Mesodermal cell (in vitro differentiated cells): ENCODE data around the gene CYP4Z1. TPM values are rescaled to one million over a fixed set of nuclear protein-coding genes. Genes with fewer than 3 reads are reported as not detected.
A peak's percentile ranks its signal among the peaks of the same experiment; 100 is the strongest.
"Not testable (repeated sequence)": the region's sequence is repeated elsewhere in the genome, so short reads cannot be mapped to it uniquely, and the experiment has no call there.

Experiments used
- H3K27ac ChIP-seq: 2 replicates; pipeline ENCODE4 v1.7.0; 2013; ENCODE audit warnings: mild to moderate bottlenecking, low read depth, low read length, moderate library complexity; ENCODE audit not compliant: severe bottlenecking
- H3K36me3 ChIP-seq: 2 replicates; pipeline ENCODE4 v1.7.1; 2013; ENCODE audit warnings: mild to moderate bottlenecking, low read length, moderate library complexity; ENCODE audit not compliant: control insufficient read depth, insufficient read depth
- H3K4me1 ChIP-seq: one replicate; pipeline ENCODE4 v1.7.1; 2013; ENCODE audit warnings: mild to moderate bottlenecking, low read length; ENCODE audit not compliant: insufficient read depth, control insufficient read depth, poor library complexity, severe bottlenecking
- H3K4me3 ChIP-seq: 2 replicates; pipeline ENCODE4 v1.7.0; 2013; ENCODE audit warnings: low read length, control low read depth, mild to moderate bottlenecking; ENCODE audit not compliant: insufficient read depth, poor library complexity, severe bottlenecking; ENCODE audit errors: extremely low read depth
- H3K9me3 ChIP-seq: 2 replicates; pipeline ENCODE4 v1.7.1; 2013; ENCODE audit warnings: mild to moderate bottlenecking, low read length, moderate library complexity; ENCODE audit not compliant: control insufficient read depth
- WGBS, 2 experiments: methylation state at CpG; one replicate each; pipeline ENCODE4 v1.1.5; 2013; ENCODE audit warnings: missing lambda C conversion rate in 2 of 2; ENCODE audit not compliant: insufficient coverage in 2 of 2; 5-methylcytosine and 5-hydroxymethylcytosine counted together
- polyA plus RNA-seq, 2 experiments: library from polyadenylated mRNA; stranded (reverse); fragments of 50-300 nt; gene quantifications; one replicate each; pipeline ENCODE4 v1.2.3, GENCODE V29; 2013

CYP4Z1 gene
- not detected for polyA plus RNA-seq (2013, experiment 1 of 2)
- not detected for polyA plus RNA-seq (2013, experiment 2 of 2)

GRCh38 chr1:47067097-47067594, at the start of gene CYP4Z1:
TSS of gene CYP4Z1 (plus strand) at chr1:47067231. CDS start at chr1:47067491, 260 bp downstream.
- H3K9me3 ChIP-seq: no peaks in the 10 kb centered on the region
- H3K4me3 ChIP-seq: no peak within 1 kb of the TSS
- no peaks in the 10 kb centered on the region for H3K4me1 ChIP-seq
- H3K36me3 ChIP-seq: no peaks in the 10 kb centered on the region
- no peak within 1 kb of the TSS for H3K27ac ChIP-seq

GRCh38 chr1:47021070-47021469, 46.0 kb upstream of the CYP4Z1 start:
- WGBS, 2 experiments: no CpG with 5 or more reads among the region's 2 CpGs

GRCh38 chr1:47023268-47024140, 43.5 kb upstream of the CYP4Z1 start, which contains the start of gene CYP4X1:
TSS of gene CYP4X1 (plus strand) at chr1:47023669. CDS start at chr1:47023818, 149 bp downstream.
- WGBS, 2 experiments: 3 to 4% methylated on average over 25 to 37 of the region's 49 CpGs
- peak within 1 kb of the TSS; percentile 28 for H3K4me3 ChIP-seq
- no peaks in the 10 kb centered on the region for H3K9me3 ChIP-seq
- H3K27ac ChIP-seq: no peak within 1 kb of the TSS
- no peaks in the 10 kb centered on the region for H3K4me1 ChIP-seq
- no peaks in the 10 kb centered on the region for H3K36me3 ChIP-seq

More at GRCh38 chr1:47021070-47021469, 46.0 kb upstream of the CYP4Z1 start:
- no peak overlapping the region for H3K27ac ChIP-seq
- H3K9me3 ChIP-seq: no peaks in the 10 kb centered on the region
- H3K4me3 ChIP-seq: no peak overlapping the region
- H3K36me3 ChIP-seq: no peaks in the 10 kb centered on the region
- no peaks in the 10 kb centered on the region for H3K4me1 ChIP-seq

GRCh38 chr1:47024141-47024801, 42.8 kb upstream of the CYP4Z1 start:
- H3K9me3 ChIP-seq: no peaks in the 10 kb centered on the region
- H3K4me1 ChIP-seq: no peaks in the 10 kb centered on the region
- H3K36me3 ChIP-seq: no peaks in the 10 kb centered on the region
- H3K4me3 ChIP-seq: peak overlapping the region; percentile 28
- H3K27ac ChIP-seq: no peak overlapping the region
- 44 to 62% methylated on average over 2 to 3 of the region's 8 CpGs for WGBS, 2 experiments

- H3K27ac ChIP-seq: no peak overlapping the region
- no peaks in the 10 kb centered on the region for H3K4me1 ChIP-seq
- 89 to 100% methylated on average over 3 of the region's 3 CpGs for WGBS, 2 experiments
- no peak overlapping the region for H3K4me3 ChIP-seq
- H3K9me3 ChIP-seq: no peaks in the 10 kb centered on the region
- H3K36me3 ChIP-seq: no peaks in the 10 kb centered on the region
Measured at GRCh38 chr1:47030170-47030805, 36.7 kb upstream of the CYP4Z1 start.

GRCh38 chr1:47031059-47031458, 36.0 kb upstream of the CYP4Z1 start:
- H3K36me3 ChIP-seq: no peaks in the 10 kb centered on the region
- 43% methylated on average over 1 of the region's 3 CpGs; no CpG with 5 or more reads in 1 of the 2 experiments for whole genome bisulfite sequencing, 2 experiments
- no peaks in the 10 kb centered on the region for H3K4me1 ChIP-seq
- no peak overlapping the region for H3K27ac ChIP-seq
- no peaks in the 10 kb centered on the region for H3K9me3 ChIP-seq
- no peak overlapping the region for H3K4me3 ChIP-seq

GRCh38 chr1:47031585-47031984, 35.4 kb upstream of the CYP4Z1 start:
- Histone ChIP-seq H3K36me3 (no peaks in the 10 kb centered on the region), H3K4me3 (no peak overlapping the region), H3K9me3 (no peaks in the 10 kb centered on the region), H3K27ac (no peak overlapping the region), H3K4me1 (no peaks in the 10 kb centered on the region)
- 89 to 100% methylated on average over 3 of the region's 3 CpGs for WGBS, 2 experiments

GRCh38 chr1:47036764-47037163, 30.3 kb upstream of the CYP4Z1 start:
- Histone ChIP-seq H3K9me3 (no peaks in the 10 kb centered on the region), H3K4me3 (no peak overlapping the region), H3K36me3 (no peaks in the 10 kb centered on the region), H3K27ac (no peak overlapping the region), H3K4me1 (no peaks in the 10 kb centered on the region)
- no CpG with 5 or more reads among the region's 1 CpG for WGBS, 2 experiments

GRCh38 chr1:47059376-47059775, 7.7 kb upstream of the CYP4Z1 start:
- Histone ChIP-seq H3K4me3 (no peak overlapping the region), H3K9me3 (no peaks in the 10 kb centered on the region), H3K27ac (no peak overlapping the region), H3K4me1 (no peaks in the 10 kb centered on the region), H3K36me3 (no peaks in the 10 kb centered on the region)
- WGBS, 2 experiments: 100% methylated on average over 1 of the region's 1 CpG

- not testable (repeated sequence) for H3K4me1 ChIP-seq, H3K4me3 ChIP-seq, H3K36me3 ChIP-seq, H3K9me3 ChIP-seq, H3K27ac ChIP-seq
- 73 to 86% methylated on average over 2 to 3 of the region's 4 CpGs for WGBS, 2 experiments
Measured at GRCh38 chr1:47069080-47069479, 2.0 kb downstream of the CYP4Z1 start.
